ENCODE results near the gene CREBBP.

Gene CREBBP

DNA sequence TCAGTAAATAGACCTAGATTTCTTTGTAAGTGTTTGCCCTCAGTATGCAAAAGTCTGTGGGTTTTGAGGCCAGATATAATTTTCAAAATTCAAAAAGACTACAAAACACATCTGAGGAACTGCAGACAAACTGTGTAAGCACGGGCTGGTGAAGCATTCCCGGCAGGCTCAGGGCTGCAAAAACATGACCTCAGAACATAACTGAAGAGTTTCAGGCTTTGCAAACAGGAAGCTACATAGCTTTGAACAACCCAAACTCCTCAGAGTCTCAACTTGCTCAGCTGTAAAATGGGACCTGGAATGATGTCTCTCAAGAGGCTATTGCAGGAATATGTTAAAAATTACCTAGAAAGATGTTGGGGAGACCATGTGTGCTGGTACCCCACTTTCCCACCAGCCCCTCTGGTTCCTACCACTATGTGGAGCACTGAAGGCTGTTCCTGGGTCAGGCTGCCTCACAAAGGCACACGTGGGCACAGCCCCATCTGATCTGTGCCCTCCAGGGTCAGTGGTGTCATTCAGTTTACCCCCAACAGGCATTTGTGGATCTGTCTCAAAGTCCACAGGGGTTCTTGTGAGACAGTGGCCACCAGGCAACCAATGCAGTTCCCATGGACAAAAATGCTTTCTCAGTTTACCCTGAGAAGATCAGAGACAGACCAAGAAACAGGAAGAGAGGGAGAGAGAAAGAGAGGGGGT, 72.9 kb downstream of the CREBBP start:
- H3K4me3 ChIP-seq (ENCODE audit: low read depth, low read length), result no peak overlapping the region
- TF ChIP-seq, protein P1, sequence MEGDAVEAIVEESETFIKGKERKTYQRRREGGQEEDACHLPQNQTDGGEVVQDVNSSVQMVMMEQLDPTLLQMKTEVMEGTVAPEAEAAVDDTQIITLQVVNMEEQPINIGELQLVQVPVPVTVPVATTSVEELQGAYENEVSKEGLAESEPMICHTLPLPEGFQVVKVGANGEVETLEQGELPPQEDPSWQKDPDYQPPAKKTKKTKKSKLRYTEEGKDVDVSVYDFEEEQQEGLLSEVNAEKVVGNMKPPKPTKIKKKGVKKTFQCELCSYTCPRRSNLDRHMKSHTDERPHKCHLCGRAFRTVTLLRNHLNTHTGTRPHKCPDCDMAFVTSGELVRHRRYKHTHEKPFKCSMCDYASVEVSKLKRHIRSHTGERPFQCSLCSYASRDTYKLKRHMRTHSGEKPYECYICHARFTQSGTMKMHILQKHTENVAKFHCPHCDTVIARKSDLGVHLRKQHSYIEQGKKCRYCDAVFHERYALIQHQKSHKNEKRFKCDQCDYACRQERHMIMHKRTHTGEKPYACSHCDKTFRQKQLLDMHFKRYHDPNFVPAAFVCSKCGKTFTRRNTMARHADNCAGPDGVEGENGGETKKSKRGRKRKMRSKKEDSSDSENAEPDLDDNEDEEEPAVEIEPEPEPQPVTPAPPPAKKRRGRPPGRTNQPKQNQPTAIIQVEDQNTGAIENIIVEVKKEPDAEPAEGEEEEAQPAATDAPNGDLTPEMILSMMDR (IDR thresholded peaks at IDR 0.05; ENCODE audit: insufficient read depth, low read length, missing control alignments), result no peak
- DNase-seq (ENCODE audit: low read depth, low spot score), result no peak
- ChIA-PET POLR2A (no interaction called here), CTCF (interaction anchor here (0.6 kb wide), 1 partner anchor 27 kb away, joined by 3 read pairs; no protein-coding TSS in a partner anchor)

DNA sequence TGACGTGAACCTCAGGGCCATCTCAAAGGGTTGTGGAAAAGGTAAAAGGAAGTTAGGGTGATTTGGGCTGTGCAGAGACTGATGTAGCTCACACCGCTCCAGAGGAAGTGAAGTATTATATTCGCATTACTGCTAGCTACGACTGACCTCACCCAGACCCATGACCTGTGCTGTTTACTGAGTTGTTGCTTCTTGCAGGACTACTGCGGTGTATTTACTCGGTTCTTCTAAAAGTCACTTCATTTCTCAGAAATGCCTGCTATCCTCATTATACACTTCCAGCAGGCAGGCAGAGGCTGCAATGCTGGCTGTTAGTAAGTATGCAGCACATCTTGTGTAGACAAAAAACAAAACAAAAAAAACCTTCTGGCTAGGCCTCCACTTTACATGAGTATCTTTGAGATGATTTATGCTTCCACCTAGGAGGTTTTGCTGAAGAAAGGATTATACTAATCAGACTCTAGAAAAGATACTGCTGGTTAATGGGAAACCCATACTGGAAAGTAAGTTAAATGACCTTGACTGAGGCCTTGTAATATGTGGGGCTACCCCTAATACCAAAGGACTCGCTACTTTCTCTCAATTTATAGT, 76.0 kb downstream of the CREBBP start:
- ChIA-PET POLR2A (no interaction called here), CTCF (interaction anchor here (0.8 to 1.2 kb wide), 2 partner anchors 9 to 23 kb away, joined by 5 read pairs; no protein-coding TSS in a partner anchor)
- H3K4me3 ChIP-seq (ENCODE audit: low read depth, low read length), result no peak overlapping the region
- DNase-seq (ENCODE audit: low read depth, low spot score), result no peak
- TF ChIP-seq, protein P1 (IDR thresholded peaks at IDR 0.05; ENCODE audit: insufficient read depth, low read length, missing control alignments), result no peak

DNA sequence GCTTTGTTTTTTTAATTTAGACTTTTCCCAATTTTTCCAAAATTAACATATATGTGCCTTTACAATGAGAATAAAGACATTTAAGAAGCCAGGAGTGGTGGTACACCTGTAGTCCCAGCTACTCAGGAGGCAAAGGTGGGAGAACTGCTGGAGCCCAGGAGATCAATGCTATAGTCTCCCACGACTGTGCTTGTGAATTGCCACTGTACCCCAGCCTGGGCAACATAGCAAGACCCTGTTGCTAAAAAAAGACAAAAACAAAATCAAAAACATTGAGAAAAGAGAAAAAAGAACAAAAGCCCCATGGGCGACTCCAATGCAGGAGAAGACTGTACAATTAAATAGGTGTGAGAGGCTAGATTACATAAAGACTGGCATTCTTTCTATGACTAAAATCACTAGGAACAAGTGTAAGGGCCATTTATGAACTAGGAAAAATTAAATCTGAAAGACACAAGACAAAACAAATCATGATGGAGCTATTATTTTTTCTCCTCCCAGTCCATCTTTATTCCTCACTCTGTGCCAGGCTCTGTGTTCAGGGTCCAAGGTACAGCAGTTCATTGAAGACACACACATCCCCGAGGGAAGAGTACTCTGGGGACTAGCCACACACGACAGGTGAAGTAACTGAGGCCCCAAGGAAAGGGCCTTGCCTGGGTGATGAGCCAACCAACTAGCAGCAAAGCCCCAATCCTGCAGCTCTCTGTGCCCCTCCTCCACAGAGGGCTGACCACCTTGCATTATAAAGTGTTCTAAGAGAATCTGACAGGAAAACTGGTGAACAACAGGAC, 79.8 kb downstream of the CREBBP start:
- H3K4me3 ChIP-seq (ENCODE audit: low read depth, low read length), result no peak overlapping the region
- ChIA-PET POLR2A (no interaction called here), CTCF (no interaction called here)
- DNase-seq (ENCODE audit: low read depth, low spot score), result no peak
- TF ChIP-seq, protein P1 (IDR thresholded peaks at IDR 0.05; ENCODE audit: insufficient read depth, low read length, missing control alignments), result no peak

DNA sequence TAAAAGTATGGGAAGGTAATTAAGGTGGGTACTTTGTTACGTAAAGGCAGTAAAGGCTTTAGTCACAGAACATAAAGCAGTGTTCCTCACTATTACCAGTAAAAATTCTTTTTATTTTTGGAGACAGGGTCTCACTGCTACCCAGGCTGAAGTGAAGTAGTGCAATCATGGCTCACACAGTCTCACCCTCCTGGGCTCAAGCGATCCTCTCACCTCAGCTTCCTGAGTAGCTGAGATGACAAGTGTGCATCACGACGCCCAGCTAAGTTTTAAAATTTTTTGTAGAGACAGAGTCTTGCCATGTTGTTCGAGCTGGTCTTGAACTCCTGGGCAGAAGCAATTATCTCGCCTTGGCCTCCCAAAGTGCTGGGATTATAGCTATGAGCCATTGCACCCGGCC, 80.5 kb downstream of the CREBBP start:
- no peak overlapping the region for H3K4me3 ChIP-seq (ENCODE audit: low read depth, low read length)
- ChIA-PET CTCF (no interaction called here), POLR2A (no interaction called here)
- TF ChIP-seq, protein P1 (IDR thresholded peaks at IDR 0.05; ENCODE audit: insufficient read depth, low read length, missing control alignments), result no peak
- DNase-seq (ENCODE audit: low read depth, low spot score), result no peak

DNA sequence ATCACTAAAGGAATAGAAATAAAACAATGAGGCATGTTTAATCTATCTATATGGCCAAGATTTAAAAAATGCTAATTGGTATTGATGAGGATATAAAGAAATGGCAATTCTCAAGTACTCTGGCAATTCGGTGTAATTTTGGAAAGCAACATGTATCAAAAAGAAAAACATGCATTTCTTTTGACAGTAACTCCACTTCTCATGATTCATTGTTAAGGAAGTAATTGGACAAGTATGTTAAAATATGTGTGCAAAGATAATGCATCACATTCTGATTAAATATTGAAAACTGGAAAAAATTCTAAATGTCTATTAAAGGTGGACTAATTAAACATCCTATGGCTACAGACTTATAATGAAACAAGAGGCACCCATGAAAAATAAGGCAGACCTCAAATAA, 81.2 kb downstream of the CREBBP start:
- no peak for DNase-seq (ENCODE audit: low read depth, low spot score)
- ChIA-PET POLR2A (no interaction called here), CTCF (no interaction called here)
- TF ChIP-seq, protein P1 (IDR thresholded peaks at IDR 0.05; ENCODE audit: insufficient read depth, low read length, missing control alignments), result no peak
- no peak overlapping the region for H3K4me3 ChIP-seq (ENCODE audit: low read depth, low read length)

DNA sequence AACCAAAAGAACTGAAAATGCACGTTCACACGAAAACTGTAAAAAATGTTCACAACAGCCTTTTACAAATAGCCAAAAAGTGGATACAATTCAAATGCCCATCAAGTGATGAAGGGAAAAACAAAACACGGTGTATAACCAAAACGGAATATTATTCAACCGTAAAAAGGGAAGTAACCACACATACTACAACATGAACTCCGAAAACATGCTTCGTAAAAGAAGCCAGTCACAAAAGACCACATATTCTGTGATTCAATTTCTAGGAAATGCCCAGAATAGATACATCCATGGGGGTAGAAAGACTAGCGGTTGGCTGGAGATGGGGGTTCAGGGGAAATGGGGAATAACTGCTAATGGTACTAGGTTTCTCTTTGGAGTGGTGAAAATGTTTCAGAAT, 81.7 kb downstream of the CREBBP start:
- no peak overlapping the region for H3K4me3 ChIP-seq (ENCODE audit: low read depth, low read length)
- ChIA-PET POLR2A (no interaction called here), CTCF (interaction anchor here (3.2 kb wide), 1 partner anchor 14 kb away, joined by 8 read pairs; no protein-coding TSS in a partner anchor)
- TF ChIP-seq, protein P1 (IDR thresholded peaks at IDR 0.05; ENCODE audit: insufficient read depth, low read length, missing control alignments), result no peak
- DNase-seq (ENCODE audit: low read depth, low spot score), result no peak
